ENCODE measurements around the gene UMODL1. TPM values are rescaled to one million over a fixed set of nuclear protein-coding genes. Genes with fewer than 3 reads are reported as not detected.

The UMODL1 gene
- total and polyA plus RNA-seq, 12 donors: 0.10 to 0.79 (median 0.17) TPM; not detected in 9

- intact Hi-C loops (cut with DNase I): no loop called here
- DNase-seq: no peak
- TF ChIP-seq POLR2A (IDR thresholded peaks at IDR 0.05) (no peak), CTCF (IDR thresholded peaks at IDR 0.05) (no peak)
Measured at GRCh38 chr21:42067531-42068255, 3.4 kb upstream of the UMODL1 start.

DNA sequence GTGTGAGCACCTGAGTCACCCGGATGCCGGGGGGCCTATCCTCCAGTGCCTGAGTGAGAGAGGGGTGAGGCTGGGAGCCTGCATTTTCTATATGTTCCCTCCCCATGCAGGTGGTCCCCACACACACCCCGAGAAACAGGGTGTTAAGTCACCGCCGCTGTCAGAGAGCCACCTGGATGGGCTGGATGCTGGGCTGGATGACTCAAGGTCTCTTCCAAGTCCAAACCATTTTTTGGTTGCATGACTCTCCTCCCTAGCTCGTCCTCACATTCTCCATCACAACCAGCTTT is 2.9 kb upstream of the UMODL1 start:
- H3K4me3 ChIP-seq: no peak overlapping the region
- DNase-seq: no peak
- no peaks in the 10 kb centered on the region for H3K36me3 ChIP-seq (replicated peaks in 1 of 2)
- peaks cover 4 to 14% of the 10 kb centered on the region in 2 donors for H3K4me1 ChIP-seq (replicated peaks in 1 of 2)
- no peaks in the 10 kb centered on the region for H3K9me3 ChIP-seq (replicated peaks in 1 of 3)
- TF ChIP-seq CTCF (IDR thresholded peaks at IDR 0.05) (no peak), POLR2A (IDR thresholded peaks at IDR 0.05) (no peak)
- 67 to 86% (median 72%) methylated on average over 6 of the region's 6 CpGs for WGBS, 4 donors
- intact Hi-C loops (cut with DNase I): no loop called here
- no peaks in the 10 kb centered on the region for H3K27me3 ChIP-seq
- no peak overlapping the region for H3K27ac ChIP-seq

More at GRCh38 chr21:42067531-42068255, 3.4 kb upstream of the UMODL1 start:
- H3K4me3 ChIP-seq: no peak overlapping the region
- H3K27me3 ChIP-seq: no peaks in the 10 kb centered on the region
- H3K4me1 ChIP-seq (replicated peaks in 1 of 2): peaks cover 4 to 16% of the 10 kb centered on the region in 2 donors
- no peaks in the 10 kb centered on the region for H3K9me3 ChIP-seq (replicated peaks in 1 of 3)
- no peak overlapping the region for H3K27ac ChIP-seq
- WGBS, 4 donors: 69 to 78% (median 74%) methylated on average over 26 to 30 of the region's 30 CpGs
- H3K36me3 ChIP-seq (replicated peaks in 1 of 2): no peaks in the 10 kb centered on the region

DNA sequence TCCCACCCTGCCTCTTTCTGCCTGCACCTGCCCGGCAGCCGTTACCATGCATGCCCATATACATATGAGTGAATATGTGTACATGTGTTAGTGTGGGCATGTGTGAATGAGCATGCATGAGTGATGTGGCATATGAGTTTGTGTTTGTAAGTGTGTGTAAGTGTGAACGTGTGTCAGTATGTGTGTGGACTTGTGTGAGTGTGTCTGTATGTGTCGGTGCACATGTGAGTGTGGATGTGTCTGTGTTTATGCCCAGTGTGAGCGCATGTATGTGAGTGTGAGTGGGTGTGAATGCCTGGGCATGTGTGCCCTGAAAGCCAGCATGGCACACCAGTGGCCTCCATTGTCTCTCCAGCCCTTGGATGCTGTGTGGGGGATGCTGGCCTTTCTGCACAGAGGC is 2.5 kb upstream of the UMODL1 start:
- Histone ChIP-seq H3K4me1 (replicated peaks in 1 of 2) (peaks cover 4 to 10% of the 10 kb centered on the region in 2 donors), H3K27ac (no peak overlapping the region), H3K36me3 (replicated peaks in 1 of 2) (no peaks in the 10 kb centered on the region), H3K27me3 (no peaks in the 10 kb centered on the region), H3K9me3 (replicated peaks in 1 of 3) (no peaks in the 10 kb centered on the region), H3K4me3 (no peak overlapping the region)
- TF ChIP-seq POLR2A (IDR thresholded peaks at IDR 0.05) (no peak), CTCF (IDR thresholded peaks at IDR 0.05) (no peak)
- 92 to 96% (median 94%) methylated on average over 5 of the region's 5 CpGs for whole genome bisulfite sequencing, 4 donors
- no peak for DNase-seq
- intact Hi-C loops (cut with DNase I): no loop called here

GRCh38 chr21:42069327-42069726 is 1.8 kb upstream of the UMODL1 start:
- Histone ChIP-seq H3K27me3 (no peaks in the 10 kb centered on the region), H3K36me3 (replicated peaks in 1 of 2) (no peaks in the 10 kb centered on the region), H3K27ac (no peak overlapping the region), H3K4me3 (no peak overlapping the region), H3K9me3 (replicated peaks in 1 of 3) (no peaks in the 10 kb centered on the region), H3K4me1 (replicated peaks in 1 of 2) (peaks cover 2% of the 10 kb centered on the region in 2 donors)
- intact Hi-C loops (cut with DNase I): no loop called here
- 66 to 84% (median 78%) methylated on average over 3 of the region's 3 CpGs for WGBS, 4 donors
- TF ChIP-seq POLR2A (IDR thresholded peaks at IDR 0.05): no peak
- TF ChIP-seq CTCF (IDR thresholded peaks at IDR 0.05): no peak
- no peak for DNase-seq

Data from adrenal gland (tissue), 12 donors.